Measurements from ENCODE around the gene SGCG. TPM values are rescaled to one million over a fixed set of nuclear protein-coding genes. Genes with fewer than 3 reads are reported as not detected.

The SGCG gene
- total RNA-seq, 2 experiments from 2014 or later, result not detected

GRCh38 chr13:23279321-23279720 lies 98.5 kb downstream of the SGCG start:
- Mint-ChIP-seq H3K36me3 (ENCODE audit: low read depth) (no peaks in the 10 kb centered on the region), H3K27ac (no peak overlapping the region), H3K4me1 (ENCODE audit: low read depth) (no peaks in the 10 kb centered on the region), H3K27me3 (peaks cover 10% of the 10 kb centered on the region), H3K4me3 (no peak overlapping the region), H3K9me3 (no peaks in the 10 kb centered on the region)
- intact Hi-C loops (cut with DNase I, micrococcal nuclease), result no loop called here
- Histone ChIP-seq H3K4me1 (ENCODE audit: insufficient read depth, low read length) (no peaks in the 10 kb centered on the region), H3K4me3 (ENCODE audit: low read length) (no peak overlapping the region), H3K27ac (ENCODE audit: low read depth in 1 of 2, low read length in 2 of 2) (no peak overlapping the region), H3K9me3 (ENCODE audit: control insufficient read depth in 1 of 2, insufficient read depth in 1 of 2, low read length in 2 of 2) (no peaks in the 10 kb centered on the region), H3K27me3 (ENCODE audit: control insufficient read depth in 1 of 2, insufficient read depth in 2 of 2, low read length in 2 of 2) (no peaks in the 10 kb centered on the region), H3K36me3 (ENCODE audit: insufficient read depth, low read length) (no peaks in the 10 kb centered on the region)
- no peak for DNase-seq
- ChIA-PET CTCF (no interaction called here), POLR2A (no interaction called here)
- TF ChIP-seq, protein P1, sequence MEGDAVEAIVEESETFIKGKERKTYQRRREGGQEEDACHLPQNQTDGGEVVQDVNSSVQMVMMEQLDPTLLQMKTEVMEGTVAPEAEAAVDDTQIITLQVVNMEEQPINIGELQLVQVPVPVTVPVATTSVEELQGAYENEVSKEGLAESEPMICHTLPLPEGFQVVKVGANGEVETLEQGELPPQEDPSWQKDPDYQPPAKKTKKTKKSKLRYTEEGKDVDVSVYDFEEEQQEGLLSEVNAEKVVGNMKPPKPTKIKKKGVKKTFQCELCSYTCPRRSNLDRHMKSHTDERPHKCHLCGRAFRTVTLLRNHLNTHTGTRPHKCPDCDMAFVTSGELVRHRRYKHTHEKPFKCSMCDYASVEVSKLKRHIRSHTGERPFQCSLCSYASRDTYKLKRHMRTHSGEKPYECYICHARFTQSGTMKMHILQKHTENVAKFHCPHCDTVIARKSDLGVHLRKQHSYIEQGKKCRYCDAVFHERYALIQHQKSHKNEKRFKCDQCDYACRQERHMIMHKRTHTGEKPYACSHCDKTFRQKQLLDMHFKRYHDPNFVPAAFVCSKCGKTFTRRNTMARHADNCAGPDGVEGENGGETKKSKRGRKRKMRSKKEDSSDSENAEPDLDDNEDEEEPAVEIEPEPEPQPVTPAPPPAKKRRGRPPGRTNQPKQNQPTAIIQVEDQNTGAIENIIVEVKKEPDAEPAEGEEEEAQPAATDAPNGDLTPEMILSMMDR (IDR thresholded peaks at IDR 0.05), result no peak
- ATAC-seq (ENCODE audit: poor library complexity), result no peak

DNA sequence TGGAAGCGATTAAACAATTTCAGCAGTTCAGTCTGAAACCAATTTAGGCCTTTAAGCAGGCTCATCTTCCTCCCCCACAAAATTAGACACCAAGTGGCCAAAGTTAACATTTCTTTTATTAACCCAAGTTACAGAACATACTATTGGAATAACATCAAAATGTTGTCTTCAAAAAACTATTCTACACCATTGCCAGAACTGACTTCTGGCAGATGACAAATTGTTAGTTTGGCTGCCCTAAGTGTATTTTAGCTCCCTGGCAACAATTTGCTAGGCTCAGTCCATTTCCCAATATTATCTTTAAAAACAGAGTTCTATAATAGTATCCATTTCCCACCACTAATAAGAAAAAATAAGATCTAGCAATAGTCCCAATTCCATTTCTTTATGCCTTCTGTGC lies 107.8 kb downstream of the SGCG start:
- TF ChIP-seq, protein P1 (IDR thresholded peaks at IDR 0.05), result no peak
- DNase-seq (no peak), ATAC-seq (ENCODE audit: poor library complexity) (no peak)
- Mint-ChIP-seq H3K9me3 (no peaks in the 10 kb centered on the region), H3K4me3 (no peak overlapping the region), H3K27me3 (peaks cover 19% of the 10 kb centered on the region), H3K4me1 (ENCODE audit: low read depth) (no peaks in the 10 kb centered on the region), H3K36me3 (ENCODE audit: low read depth) (no peaks in the 10 kb centered on the region), H3K27ac (no peak overlapping the region)
- CTCF ChIA-PET, result no interaction called here
- Histone ChIP-seq H3K4me3 (ENCODE audit: low read length) (no peak overlapping the region), H3K36me3 (ENCODE audit: insufficient read depth, low read length) (no peaks in the 10 kb centered on the region), H3K27ac (ENCODE audit: low read depth in 1 of 2, low read length in 2 of 2) (no peak overlapping the region), H3K4me1 (ENCODE audit: insufficient read depth, low read length) (no peaks in the 10 kb centered on the region), H3K9me3 (ENCODE audit: control insufficient read depth in 1 of 2, insufficient read depth in 1 of 2, low read length in 2 of 2) (no peaks in the 10 kb centered on the region), H3K27me3 (ENCODE audit: control insufficient read depth in 1 of 2, insufficient read depth in 2 of 2, low read length in 2 of 2) (no peaks in the 10 kb centered on the region)
- POLR2A ChIA-PET, result no interaction called here
- intact Hi-C loops (cut with DNase I, micrococcal nuclease), result no loop called here

- Mint-ChIP-seq H3K4me1 (ENCODE audit: low read depth) (no peaks in the 10 kb centered on the region), H3K36me3 (ENCODE audit: low read depth) (no peaks in the 10 kb centered on the region), H3K4me3 (no peak overlapping the region), H3K9me3 (no peaks in the 10 kb centered on the region), H3K27ac (no peak overlapping the region), H3K27me3 (peaks cover 18% of the 10 kb centered on the region)
- ATAC-seq (ENCODE audit: poor library complexity) (no peak), DNase-seq (no peak)
- TF ChIP-seq, protein P1 (IDR thresholded peaks at IDR 0.05), result no peak
- ChIA-PET POLR2A (no interaction called here), CTCF (no interaction called here)
- no peaks in the 10 kb centered on the region for H3K4me1 ChIP-seq (ENCODE audit: insufficient read depth, low read length)
- H3K9me3 ChIP-seq (ENCODE audit: control insufficient read depth in 1 of 2, insufficient read depth in 1 of 2, low read length in 2 of 2), result no peaks in the 10 kb centered on the region
- H3K27me3 ChIP-seq (ENCODE audit: control insufficient read depth in 1 of 2, insufficient read depth in 2 of 2, low read length in 2 of 2), result no peaks in the 10 kb centered on the region
- no peaks in the 10 kb centered on the region for H3K36me3 ChIP-seq (ENCODE audit: insufficient read depth, low read length)
- no peak overlapping the region for H3K27ac ChIP-seq (ENCODE audit: low read depth in 1 of 2, low read length in 2 of 2)
- intact Hi-C loops (cut with DNase I, micrococcal nuclease), result no loop called here
- no peak overlapping the region for H3K4me3 ChIP-seq (ENCODE audit: low read length)
Observed at GRCh38 chr13:23288995-23289394, 108.2 kb downstream of the SGCG start.
